DMS114 treated with DMSO at 0.1 percent for 48 hours (cell line): ENCODE data around the gene SERPINA7.
"Not testable (repeated sequence)": the region's sequence is repeated elsewhere in the genome, so short reads cannot be mapped to it uniquely, and the experiment has no call there.

Source experiments
- DNase-seq: peaks from one replicate; lab custom pipeline; 2025; ENCODE audit not compliant: unreplicated experiment; lab: John Stamatoyannopoulos, UW

Gene SERPINA7, protein sequence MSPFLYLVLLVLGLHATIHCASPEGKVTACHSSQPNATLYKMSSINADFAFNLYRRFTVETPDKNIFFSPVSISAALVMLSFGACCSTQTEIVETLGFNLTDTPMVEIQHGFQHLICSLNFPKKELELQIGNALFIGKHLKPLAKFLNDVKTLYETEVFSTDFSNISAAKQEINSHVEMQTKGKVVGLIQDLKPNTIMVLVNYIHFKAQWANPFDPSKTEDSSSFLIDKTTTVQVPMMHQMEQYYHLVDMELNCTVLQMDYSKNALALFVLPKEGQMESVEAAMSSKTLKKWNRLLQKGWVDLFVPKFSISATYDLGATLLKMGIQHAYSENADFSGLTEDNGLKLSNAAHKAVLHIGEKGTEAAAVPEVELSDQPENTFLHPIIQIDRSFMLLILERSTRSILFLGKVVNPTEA

DNA sequence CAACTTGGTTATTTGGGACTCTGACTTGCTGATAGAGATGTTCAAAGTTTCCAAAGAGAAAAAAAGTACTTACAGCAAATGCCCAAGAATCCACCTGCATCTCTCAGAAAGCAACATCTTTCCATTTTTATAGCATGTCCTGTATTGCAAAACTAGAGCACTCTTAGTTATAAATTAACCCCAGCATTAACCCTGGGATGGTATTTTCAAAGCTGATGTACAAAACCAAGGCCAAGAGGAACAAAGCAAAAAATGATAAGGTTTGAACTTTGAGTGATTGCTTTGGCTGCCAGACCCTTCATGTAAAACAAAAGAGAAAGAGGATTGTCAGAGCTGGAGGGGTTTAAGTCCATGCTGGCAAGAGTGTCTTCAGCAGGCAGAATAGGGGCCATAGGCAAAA is at the start of gene SERPINA7:
TSS of gene SERPINA7 (minus strand) at position 103 of the 400 bp plus-strand sequence. CDS start 1,669 bp downstream, outside the sequence.
- no peak for DNase-seq

DNA sequence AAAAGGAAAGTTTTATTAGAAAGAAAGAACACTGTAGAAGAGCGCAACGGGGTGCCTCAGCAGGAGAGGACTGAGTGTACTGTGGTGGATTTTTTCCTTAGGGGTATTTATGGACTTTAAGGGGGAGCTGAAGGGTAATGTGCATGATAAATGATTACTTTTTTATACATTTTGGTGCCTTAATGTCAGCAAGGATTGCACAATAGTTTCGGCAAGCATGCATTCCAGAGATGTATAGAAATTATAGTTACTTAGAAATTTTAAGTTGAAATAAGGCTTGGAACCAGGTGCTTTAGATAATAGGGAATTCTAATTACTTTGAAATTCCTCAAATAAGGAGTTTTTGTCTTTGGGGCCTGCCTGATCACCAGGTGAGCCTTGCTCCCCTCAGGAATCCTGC is 30.5 kb upstream of the SERPINA7 start:
- no peak for DNase-seq

DNA sequence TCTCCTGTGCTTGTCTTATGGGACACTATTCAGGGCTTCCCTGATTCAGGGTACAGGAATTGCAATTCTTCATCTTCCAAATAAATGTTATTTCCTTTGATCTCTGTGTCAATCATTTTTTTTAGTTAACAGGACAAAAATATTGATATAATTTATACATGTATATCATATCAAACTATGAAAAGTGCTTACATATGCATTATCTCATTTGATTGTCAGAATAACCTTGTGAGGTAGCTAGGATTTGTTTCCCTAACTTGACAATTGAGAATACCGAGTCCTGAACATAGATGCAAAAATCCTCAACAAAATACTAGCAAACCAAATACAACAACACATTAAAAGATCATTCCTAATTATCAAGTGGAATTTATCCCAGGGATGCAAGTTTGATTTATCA is 11.5 kb upstream of the SERPINA7 start:
- no peak for DNase-seq

DNA sequence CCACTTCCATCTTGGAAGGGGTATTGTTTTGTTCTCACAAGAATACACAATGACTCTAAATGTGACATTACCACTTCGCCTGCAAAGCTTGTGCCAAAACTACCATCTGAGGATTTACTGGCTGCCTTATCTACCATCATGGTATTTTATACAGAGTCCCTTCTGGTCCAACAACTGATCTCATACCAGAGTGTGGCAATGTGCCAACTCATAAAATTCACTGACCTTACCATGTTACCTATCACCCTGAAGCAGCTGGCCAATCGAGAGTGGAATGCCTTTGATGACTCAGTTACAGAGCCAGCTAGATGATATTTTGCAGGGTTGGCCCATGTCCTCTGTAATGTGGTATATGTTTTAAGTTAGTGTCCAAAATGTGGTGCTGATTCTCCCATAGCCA is 3.8 kb upstream of the SERPINA7 start:
- no peak for DNase-seq

DNA sequence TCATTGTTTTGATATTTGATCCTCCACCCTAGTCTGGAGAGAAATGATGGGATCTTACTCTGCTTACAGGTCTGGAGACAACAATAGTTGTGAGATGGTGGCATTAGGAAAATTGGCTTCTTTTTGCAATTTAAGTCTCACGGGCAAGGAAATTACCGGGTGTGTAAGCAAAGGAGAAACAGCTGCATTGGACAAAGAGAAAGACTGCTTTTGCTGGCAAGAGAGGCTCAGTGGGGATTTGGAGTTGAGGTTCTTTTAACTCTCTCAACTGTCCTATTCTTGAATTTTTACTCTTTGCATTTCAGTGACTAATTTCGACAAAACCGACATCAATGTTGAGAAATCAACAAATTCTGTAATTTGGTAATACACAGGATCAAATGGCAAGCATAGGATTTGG is 2.3 kb upstream of the SERPINA7 start:
- DNase-seq = no peak

DNA sequence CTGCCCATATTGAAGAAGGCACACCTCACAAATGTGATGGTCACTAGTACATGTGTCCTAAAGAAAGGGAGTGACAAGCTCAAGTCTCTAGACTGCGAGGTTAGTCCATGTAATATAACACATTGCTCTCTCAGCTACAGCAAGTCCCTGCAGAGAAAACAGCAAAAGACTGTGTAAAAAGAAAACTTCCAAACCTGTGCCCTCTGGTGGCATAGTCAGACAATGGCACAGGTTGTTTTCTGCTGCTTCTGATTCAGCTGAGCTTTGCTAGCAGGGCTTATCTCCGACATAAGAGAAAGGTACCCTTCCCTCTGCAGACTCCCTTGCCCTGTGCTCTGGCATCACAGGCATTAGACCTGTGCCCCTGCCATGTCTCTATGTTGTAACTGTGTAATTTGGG is 1.4 kb upstream of the SERPINA7 start:
- DNase-seq = no peak

DNA sequence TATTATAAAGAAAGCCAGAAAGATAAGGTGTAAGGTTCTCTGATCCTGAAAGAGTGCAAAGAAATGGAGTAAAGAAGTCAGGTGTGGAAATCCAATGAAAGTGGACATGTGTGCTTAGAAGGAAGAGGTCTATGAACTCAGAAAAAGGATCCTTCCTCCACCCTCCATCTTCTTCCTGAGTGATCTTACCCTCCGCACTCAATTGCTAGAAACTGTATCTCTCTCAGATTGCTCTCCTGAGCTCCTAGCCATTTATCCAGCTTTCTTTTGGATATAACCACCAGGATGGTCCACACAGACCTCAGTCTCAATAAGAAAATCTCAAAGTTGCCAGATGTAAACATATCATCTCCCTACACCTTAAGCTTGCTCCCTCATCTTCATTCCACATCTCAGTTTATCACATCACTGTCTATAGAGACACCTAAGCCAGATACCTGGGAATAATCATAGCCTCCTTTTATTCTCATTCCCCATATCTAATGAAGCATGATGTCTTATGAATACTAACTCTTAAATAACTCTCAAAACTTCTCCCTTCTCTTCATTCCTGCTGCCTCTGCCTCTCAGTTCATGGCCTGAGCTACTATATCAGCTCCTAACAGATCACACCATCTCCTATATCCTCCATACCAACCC is 573 bp downstream of the SERPINA7 start:
- no peak for DNase-seq

DNA sequence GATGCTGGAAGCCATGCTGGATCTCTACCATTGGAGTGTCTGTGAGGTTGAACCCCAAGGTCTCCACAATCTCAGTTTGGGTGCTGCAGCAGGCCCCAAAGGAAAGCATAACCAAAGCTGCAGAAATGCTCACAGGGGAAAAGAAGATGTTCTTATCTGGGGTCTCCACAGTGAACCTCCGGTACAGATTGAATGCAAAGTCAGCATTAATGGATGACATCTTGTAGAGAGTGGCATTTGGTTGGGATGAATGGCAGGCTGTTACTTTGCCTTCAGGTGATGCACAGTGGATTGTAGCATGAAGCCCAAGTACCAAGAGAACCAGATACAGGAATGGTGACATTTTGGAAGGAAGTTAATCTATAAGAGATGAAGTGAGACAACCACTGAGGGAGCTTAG is 1.8 kb downstream of the SERPINA7 start:
- no peak for DNase-seq

DNA sequence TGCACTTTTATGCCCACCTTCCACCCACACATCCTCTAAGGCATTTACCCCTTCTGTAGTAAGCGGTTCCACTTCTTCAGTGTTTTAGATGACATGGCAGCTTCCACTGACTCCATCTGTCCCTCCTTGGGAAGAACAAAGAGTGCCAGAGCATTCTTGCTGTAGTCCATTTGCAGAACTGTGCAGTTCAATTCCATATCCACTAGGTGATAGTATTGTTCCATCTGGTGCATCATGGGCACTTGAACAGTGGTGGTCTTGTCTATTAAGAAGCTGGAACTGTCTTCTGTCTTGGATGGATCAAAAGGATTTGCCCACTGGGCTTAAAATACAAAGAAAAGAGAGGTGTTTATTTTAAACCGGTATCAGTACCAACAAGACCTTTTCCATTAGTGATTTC is 3.5 kb downstream of the SERPINA7 start:
- no peak for DNase-seq

DNA sequence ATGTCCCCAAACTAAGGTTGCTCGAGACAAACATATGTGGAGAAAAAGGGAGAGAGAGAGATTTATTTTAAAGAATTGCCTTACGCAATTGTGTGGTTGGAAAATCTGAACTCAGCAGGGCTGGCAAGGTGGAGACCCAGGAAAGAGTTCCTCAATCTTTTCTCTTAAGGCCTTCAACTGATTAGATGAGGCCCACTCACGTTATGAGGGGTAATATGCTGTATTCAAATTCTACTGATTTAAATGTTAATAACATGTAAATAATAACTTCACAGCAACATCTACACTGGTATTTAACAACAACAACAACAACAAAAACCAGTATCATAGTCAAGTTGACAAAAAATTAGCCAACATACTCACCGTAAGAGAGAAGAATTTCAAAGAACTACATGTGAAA is 14.6 kb downstream of the SERPINA7 start:
- no peak for DNase-seq

DNA sequence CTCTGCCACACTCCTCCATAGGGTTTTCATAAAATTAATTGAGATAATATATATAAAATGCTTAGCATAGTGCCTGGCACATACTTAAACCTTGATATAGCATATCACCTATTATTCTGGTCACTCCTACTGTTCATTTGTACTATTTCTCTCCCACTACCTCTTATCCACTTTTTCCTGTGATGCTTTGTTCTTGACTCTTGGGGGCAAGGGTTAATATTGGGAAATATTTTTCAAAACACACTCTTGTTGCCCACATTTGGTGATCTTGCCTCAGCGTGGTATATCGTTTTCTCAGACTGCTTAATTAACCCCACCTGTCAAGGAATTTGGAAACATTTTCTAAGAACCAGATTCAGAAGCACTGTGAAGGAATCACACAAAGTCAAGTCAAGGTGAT is 16.3 kb downstream of the SERPINA7 start:
- no peak for DNase-seq

DNA sequence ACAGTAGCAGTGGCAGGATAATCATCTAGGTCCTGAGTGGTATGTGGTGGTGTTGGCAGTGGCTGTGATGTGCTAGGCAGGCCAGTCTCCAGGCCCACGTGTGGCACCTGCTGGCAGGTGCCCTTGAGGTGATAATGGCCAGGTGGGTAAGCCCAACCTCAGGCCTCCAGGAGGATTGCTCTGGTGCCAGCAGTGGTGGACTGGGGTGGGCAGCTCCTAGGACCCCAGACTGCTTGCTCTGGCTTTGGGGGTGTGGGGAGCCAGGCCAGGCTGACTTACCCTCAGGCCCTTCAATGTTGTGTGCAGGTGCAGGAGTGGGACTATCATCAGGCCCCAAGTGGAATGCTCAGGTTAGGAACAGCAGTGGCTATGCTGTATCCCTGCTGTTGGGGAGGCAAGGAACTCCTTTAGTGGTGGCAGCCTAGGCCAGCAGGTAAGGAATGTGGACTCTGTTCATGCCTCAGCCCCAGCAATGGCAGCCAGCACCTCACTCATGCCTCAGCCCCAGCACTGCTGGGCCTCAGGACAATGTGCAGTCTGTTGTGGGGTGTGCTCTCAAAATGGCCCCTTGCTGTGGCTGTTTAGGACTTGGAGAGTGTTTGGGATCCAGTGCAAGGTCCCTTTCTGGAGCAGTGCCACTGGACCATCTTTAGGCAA is 24.3 kb downstream of the SERPINA7 start:
- DNase-seq = no peak

DNA sequence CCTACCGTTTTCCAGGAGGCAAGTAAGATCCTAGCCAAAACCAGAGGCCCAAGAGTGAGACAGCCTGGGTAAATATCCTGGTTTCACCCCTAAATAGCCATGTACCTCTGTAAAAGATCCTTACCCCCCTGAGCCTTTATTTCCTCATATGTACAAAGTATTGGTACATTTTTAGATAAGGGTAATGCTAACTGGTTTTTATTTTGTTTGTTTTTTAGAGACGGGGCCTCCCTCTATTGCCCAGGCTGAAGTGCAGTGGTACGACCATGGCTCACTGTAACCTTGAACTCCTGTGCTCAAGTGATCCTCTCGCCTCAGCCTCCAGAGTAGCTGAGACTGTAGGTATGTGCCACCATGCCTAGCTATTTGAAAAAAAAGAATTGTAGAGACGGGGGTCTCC is 29.4 kb downstream of the SERPINA7 start:
- DNase-seq = no peak

DNA sequence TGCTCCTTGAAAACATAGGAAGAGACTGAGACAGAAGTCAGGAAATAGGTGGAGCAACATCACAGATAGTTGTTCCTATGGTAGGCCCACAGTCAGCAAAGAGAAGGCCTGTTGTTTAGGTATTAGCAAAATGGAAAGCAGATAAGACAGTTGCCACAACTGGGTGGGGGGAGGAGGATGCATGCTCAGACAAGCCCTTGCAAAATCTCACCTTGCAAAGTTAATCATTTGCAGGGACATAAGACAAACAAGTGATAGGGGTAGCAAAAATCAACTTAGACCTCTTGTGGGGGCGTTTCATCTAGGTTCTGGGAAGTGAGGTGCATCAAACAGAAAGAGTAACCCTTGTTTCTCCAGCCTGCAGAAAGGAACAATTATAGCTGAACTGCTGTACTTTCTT is 30.7 kb downstream of the SERPINA7 start:
- DNase-seq = no peak

DNA sequence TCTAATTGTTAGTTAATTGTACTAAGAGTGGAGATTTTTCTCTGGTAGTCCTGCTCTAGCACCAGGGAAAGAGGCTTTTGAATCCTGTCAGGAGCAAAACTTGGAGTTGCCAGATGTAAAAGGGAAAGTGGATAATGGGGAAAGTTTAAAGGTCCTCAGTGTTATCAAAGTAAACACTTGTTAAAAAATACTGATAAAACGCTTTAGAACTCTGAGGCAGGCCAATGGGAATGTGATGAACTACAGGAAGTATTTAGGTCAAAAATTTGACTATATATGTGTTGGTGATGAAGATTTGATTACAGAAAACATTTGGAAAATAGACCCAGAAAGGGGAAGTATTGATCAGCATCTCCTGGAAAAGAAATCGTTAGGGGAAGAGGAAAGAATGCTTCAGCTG is 32.8 kb downstream of the SERPINA7 start:
- DNase-seq = no peak

DNA sequence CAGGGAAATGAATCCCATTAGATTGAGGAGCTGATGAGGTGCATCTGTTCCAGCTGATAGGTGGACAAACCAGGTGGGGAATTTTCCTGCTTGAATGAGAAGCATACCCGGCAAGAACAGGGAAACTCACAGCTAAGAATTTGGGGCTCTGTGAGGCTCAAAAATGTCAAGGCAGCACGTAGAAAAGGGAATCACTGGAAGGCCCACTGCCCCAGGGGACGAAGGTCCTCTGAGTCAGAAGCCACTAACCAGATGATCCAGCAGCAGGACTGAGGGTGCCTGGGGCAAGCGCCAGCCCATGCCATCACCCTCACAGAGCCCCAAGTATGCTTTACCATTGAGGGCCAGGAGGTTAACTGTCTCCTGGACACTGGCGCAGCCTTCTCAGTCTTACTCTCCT is 37.9 kb downstream of the SERPINA7 start:
- not testable (repeated sequence) for DNase-seq

DNA sequence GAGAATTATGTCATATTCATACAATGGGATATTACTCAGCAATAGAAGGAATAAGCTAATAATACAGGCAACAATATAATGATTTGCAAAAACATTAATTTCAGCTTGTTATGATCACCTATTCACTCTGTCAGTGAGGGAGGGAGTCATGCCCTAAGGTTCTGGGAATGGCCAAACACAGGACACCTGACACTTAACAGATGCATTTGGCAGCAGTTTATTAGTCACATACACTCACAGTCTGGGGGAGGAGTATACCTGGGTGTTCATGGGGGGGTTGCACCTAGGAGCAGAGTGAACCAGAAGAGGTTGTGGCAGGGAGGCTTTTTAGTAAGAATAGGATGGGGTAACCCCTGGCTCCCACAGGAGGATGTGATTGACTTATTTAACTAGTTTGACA is 38.3 kb downstream of the SERPINA7 start:
- no peak for DNase-seq

DNA sequence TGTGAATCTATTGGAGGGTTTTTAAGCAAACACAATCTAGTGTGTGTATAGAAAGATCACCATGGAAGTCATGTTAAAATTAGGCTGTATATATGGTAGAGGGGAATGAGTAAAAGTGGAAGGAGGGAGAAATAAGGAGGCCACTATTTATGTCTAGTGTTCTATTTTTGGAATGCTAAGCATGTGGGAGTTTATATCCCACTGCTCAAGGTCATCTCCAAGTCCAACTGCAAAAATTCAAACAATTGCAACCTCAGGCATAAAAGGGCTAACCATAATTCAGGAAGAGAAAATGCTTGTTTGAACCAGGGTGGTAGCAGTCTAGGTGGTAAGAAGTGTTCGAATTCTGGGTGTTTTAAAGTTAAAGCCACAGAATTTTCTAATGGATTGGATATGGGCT is 39.2 kb downstream of the SERPINA7 start:
- no peak for DNase-seq

DNA sequence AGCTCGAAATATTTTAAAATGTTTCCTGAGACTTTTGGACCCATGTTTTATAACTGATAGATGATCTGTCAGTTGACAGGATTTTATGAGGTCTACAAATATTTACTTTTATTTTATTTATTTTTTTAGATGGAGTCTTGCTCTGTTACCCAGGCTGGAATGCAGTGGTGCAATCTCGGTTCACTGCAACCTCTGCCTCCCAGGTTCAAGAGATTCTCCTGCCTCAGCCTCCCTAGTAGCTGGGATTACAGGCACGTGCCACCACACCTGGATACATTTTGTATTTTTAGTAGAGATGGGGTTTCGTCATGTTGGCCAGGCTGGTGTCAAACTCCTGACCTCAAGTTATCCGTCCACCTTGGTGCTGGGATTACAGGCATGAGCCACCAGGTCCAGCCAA is 50.0 kb downstream of the SERPINA7 start:
- not testable (repeated sequence) for DNase-seq
